Fibroblast of the conjunctiva (primary cell): Measurements from ENCODE around the gene UPK3BL1.
"Not testable (repeated sequence)": the region's sequence is repeated elsewhere in the genome, so short reads cannot be mapped to it uniquely, and the experiment has no call there.

Source experiments
- DNase-seq: peaks from one replicate; pipeline ENCODE4 v3.0.0-alpha.2; 2010; ENCODE audit warnings: low read depth

The UPK3BL1 gene, protein sequence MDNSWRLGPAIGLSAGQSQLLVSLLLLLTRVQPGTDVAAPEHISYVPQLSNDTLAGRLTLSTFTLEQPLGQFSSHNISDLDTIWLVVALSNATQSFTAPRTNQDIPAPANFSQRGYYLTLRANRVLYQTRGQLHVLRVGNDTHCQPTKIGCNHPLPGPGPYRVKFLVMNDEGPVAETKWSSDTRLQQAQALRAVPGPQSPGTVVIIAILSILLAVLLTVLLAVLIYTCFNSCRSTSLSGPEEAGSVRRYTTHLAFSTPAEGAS

DNA sequence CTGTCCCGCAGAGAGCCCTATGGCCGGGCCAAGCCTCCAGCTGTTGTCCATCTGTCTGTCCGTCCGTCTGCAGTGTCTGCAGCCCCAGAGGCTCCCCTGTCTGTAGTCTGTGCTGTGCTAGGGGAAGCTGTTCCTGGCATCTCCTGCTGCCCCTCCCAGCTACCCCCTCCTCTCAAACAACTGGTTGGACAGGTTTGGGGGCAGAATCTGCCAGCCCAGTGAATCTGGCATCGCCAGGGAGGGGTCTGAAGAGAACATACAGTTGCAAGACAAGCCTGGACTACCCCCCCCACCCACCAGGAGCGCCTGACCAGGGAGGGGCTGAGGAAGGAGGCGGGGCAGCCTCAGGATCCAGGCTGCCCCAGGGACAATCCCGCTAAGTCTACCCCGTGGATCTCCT lies at the start of gene UPK3BL1:
Gene UPK3BL1 (minus strand): TSS at position 101 of the 400 bp plus-strand sequence. CDS start 50 bp downstream, at position 51.
- not testable (repeated sequence) for DNase-seq

DNA sequence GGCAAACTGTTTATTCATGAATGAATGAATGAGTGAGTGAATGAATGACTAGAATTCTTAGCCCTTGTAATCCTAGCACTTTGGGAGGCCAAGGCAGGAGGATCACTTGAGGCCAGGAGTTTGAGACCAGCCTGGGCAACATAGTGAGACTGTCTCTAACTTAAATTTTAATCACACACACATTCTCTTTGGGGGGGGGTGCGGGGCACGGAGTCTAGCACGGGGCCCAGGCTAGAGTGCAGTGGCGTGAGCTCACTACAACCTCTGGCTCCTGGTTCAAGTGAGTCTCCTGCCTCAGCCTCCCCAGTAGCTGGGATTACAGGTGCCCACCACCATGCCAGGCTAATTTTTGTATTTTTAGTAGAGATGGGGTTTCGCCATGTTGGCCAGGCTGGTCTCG lies 48.0 kb upstream of the UPK3BL1 start:
- DNase-seq = not testable (repeated sequence)

DNA sequence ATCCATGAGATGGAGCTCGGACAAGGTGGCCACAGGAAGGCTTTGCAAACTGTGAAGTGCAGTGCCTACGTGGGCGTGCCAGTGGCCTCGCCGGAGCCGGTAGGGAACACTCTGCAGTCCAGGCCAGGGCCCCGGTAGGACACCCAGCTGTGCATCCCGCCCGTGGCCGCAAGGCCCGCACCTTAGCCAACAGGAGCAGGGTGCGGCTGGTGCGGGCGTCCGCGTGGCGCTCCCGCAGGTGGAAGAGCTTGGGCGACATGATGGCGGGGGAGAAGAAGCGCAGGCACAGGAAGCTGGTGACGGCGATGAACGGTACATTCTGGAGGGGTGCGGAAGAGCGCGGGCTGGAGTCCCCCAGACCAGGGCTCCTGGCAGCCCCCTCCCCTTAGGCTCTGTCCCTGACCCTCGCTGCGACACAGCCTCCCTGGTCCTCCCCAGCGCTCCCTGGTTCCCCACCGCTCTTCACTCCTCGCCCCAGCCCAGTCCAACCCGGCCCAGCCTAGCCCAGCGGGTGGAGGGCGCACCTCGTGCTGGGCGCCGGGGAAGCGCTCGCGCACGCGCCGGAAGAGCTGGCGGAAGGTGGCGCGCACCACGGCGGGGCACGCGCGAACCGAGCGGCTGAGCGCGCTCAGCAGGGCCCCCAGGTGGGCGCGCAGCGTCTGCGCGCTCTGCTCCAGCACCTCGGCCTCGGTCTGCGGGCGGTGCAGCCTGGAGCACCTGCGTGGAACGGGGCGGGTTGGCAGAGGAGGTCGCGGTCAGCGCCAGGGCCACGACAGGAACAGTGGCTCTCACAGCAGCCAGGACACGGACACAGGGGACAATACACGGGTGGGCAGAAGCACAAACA lies 47.1 kb upstream of the UPK3BL1 start:
- DNase-seq = not testable (repeated sequence)

- not testable (repeated sequence) for DNase-seq
Measured at GRCh38 chr7:102688299-102689036, 45.9 kb upstream of the UPK3BL1 start.

GRCh38 chr7:102682560-102682959 lies 40.0 kb upstream of the UPK3BL1 start:
- DNase-seq = not testable (repeated sequence)

GRCh38 chr7:102680780-102681179 lies 38.2 kb upstream of the UPK3BL1 start:
- DNase-seq = not testable (repeated sequence)

- not testable (repeated sequence) for DNase-seq
Measured at GRCh38 chr7:102675545-102675944, 33.0 kb upstream of the UPK3BL1 start.

- not testable (repeated sequence) for DNase-seq
Measured at GRCh38 chr7:102673447-102674067, 31.0 kb upstream of the UPK3BL1 start.

GRCh38 chr7:102671956-102672307 lies 29.3 kb upstream of the UPK3BL1 start:
- DNase-seq = not testable (repeated sequence)

DNA sequence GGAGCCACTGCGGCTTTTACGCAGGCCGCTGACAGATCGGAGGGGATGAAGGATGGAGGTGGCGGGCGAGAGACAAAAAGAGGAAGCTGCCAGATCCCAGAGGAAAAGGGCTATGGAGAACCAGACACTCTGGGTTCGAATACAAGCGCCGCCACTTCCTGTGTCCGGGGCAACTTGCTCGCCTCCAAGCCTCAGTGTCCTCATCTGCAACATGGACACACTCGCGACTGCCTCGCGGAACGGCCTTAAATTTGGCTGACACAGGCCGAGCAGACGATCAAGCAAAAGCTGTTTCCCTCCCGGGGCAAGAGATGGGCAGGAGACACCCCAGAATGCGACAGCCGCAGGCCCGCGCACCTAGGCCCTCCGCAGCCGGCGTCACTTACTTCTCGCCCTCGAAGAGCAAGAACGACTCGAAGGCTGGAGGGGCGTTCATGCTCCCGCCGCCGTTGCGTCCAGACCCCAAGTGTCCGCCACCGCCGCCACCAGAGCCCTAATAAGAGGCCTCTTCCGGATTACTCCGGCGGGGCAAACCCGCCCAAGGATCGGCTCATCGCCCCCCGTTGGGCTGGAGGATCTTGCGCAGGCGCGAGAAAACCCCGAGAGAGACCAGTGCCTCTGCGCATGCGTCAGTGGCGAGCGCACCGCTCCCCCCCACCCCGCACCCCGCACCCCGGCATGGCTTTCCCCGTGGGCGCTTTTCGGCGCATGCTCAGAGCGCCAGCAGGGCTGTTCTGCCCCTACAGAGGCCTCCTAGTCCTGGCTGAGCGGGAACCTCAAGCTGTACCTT lies 28.8 kb upstream of the UPK3BL1 start, which contains the start of gene POLR2J2:
Gene POLR2J2 (minus strand): TSS at position 498 of the 790 bp plus-strand sequence. CDS start 62 bp downstream, at position 436.
- peak; percentile 44 for DNase-seq

DNA sequence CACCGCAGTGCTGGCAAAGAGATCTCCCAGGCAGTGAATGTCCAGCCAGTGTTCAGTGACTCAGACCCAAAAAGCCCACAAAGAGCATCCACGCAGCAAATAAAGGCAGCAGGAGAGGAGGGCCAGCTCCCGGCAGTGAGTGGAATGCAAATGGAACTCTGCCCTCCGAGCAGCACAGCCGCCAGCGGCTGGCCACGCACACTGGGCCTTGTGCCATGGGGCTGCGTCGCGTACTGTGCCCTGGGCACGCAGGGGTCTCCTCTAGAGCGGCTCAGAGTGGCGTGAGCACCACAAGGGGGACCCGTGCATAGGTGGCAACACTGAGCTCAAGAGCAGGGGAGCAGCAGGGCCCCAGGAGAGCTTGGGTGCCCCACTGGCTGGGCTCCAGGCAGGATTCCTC lies 24.9 kb upstream of the UPK3BL1 start:
- DNase-seq = not testable (repeated sequence)

DNA sequence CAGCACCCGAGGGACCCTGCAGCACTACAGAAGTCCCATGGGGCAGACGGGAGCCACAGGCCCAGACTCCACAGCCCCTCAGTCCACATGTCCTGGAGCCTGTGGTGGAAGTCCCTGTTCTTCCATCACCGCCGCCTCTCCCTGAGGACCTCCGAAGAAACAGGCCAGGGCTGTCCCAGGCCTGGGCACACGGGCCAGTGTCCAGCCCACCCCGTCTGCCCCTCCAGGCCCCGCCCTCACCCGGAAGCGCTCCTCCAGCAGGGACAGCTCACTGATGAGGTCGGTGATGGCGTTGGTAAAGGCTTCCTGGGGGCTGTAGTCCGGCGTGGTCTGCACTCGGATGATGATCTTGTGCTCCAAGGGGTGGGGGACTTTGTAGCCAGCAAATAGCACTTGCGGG lies 24.3 kb upstream of the UPK3BL1 start:
- not testable (repeated sequence) for DNase-seq

- DNase-seq = not testable (repeated sequence)
Measured at GRCh38 chr7:102664765-102665164, 22.2 kb upstream of the UPK3BL1 start.

- not testable (repeated sequence) for DNase-seq
Measured at GRCh38 chr7:102649924-102650323, 7.3 kb upstream of the UPK3BL1 start, which contains the start of gene SPDYE2B. SPDYE2B (plus strand) TSS chr7:102650319; CDS start chr7:102652349, 2,030 bp downstream.

- not testable (repeated sequence) for DNase-seq
Measured at GRCh38 chr7:102647813-102648212, 5.2 kb upstream of the UPK3BL1 start.

GRCh38 chr7:102643404-102643803 lies 813 bp upstream of the UPK3BL1 start:
- not testable (repeated sequence) for DNase-seq

DNA sequence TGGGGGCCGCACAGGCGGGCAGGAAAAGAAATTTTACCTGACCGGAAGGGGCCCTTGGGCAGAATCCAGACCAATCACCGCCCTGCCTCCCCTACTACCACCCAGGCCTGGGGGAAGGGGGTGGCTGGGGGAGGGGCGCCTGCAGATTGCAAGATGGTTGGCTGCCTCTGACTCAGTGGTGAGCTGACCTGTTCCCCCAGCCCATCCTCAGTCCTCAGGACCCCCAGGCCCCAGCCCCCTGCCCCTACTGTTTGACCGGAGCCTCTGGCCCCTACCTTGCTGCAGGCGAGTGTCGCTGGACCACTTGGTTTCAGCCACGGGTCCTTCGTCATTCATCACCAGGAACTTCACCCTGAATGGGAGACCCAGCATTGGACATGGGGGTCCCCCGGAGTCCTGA lies 3.7 kb downstream of the UPK3BL1 start:
- DNase-seq = not testable (repeated sequence)

DNA sequence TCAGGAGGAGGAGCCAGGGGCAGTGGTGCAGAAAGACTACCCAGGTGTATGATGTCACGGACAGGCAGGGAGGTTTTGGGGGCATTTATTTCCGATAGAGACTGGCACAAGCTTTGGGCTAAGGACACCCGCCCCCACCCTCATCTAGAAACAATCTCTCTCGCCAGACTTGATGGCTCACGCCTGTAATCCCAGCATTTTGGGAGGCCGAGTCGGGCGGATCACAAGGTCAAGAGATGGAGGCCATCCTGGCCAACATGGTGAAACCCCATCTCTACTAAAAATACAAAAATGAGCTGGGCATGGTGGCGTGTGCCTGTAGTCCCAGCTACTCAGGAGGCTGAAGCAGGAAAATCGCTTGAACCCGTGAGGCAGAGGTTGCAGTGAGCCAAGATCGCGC lies 5.6 kb downstream of the UPK3BL1 start:
- DNase-seq = not testable (repeated sequence)

DNA sequence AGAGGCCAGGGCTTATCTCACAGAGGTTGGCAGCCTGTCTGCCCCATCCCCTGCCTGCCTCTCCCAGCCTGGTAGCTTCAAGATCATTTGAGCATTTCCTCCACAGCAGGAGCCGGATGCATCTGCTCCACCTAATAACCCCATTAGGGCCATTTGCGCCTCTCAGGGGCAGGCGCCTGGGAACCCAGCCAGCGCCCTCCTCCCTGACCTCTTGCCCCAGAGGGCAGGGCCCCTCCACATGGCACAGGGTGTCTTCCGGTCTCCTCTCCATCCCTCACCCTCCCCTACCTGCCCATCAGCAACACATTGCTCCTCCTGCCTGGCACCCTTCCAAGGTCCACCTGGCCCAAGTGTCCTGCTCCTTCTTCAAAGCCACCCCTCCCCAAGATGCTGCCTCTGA lies 7.2 kb downstream of the UPK3BL1 start:
- DNase-seq = not testable (repeated sequence)

DNA sequence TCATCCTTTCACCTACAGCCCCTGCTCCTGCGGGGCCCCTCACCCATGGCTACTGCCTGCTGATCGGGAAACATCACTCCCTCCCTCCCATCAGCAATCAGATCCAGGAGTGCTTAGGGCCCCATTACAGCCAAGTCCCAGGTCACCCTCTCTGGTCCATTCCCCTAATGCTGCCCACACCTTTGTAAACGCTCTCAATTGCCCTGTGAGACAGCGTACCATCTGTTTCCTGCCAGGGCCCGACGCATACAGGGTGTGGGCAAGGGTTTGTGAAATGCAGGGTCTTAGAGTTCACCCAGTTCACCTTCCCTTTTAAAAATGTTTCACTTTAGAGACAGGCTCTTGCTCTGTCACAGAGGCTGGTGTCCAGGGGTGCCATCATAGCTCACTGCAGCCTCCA lies 8.3 kb downstream of the UPK3BL1 start:
- DNase-seq = not testable (repeated sequence)

DNA sequence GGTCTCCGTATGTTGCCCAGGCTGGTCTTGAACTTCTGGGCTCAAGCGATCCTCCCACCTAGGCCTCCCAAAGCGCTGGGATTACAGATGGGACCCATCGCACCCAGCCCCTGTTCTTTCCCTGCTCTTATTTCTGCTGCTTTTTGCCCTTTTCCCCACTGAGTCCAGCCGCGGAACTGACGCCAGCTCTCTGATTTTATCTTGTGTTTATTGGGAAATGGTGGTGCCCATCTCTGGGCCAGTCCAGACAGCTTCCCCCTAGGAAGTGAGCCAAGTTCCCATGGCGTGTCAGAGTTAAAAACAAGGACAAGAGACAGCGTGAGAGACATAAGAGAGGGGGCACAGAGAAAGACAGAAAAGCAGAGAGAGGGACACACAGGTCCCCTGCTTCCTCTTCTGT lies 12.0 kb downstream of the UPK3BL1 start:
- DNase-seq = not testable (repeated sequence)
